CD4-positive, alpha-beta T cell treated with Interleukin-1 beta for 1 hour (primary cell): ENCODE measurements around the gene RTP5.

ENCODE experiments used
- DNase-seq, 2 donors: peaks; one replicate each; pipeline ENCODE4 v3.0.0-alpha.2; 2020 to 2022

Gene RTP5

DNA sequence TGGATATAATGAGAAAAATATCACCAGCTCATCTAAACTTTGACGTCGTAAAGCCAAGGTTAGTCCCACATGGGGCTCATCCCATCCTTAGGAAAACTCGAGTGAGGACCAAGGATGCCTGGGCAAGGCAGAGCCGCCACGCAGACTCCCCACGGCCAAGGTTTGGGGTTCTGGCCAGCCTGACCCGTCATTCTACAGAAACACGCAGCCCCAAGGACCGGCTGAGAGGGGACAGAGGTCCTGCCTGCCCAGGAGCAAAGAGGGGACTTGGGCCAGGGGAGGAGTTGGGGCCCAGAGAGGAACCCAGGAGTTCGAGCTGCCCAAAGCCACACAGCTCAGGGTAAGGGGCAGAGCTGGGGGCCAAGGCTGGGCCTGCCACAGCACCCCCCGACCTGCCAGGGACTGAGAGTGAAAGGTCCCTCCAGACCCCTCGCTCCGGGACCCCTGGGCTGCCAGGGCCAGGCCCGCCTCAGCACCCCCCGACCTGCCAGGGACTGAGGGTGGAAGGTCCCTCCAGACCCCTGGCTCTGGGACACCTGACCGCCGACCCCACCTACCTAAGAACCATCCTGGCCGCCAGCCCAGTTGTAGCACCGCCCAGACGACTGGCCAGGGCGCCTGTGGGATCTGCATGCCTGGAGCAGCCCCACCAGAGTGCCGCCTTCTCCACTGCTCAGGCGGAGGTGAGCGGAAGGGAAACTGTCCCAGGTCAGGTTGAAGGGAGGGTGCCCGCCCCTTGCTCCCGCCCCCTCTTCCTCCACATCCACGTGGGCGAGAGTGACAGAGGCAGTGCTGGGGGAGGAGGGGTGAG, 11.1 kb upstream of the RTP5 start, which contains the start of gene PDCD1:
Gene PDCD1, minus strand, starts transcription at position 689 of the 811 bp plus-strand sequence. Its CDS starts 56 bp downstream, at position 633.
- DNase-seq: peak; percentile 50 to 69

DNA sequence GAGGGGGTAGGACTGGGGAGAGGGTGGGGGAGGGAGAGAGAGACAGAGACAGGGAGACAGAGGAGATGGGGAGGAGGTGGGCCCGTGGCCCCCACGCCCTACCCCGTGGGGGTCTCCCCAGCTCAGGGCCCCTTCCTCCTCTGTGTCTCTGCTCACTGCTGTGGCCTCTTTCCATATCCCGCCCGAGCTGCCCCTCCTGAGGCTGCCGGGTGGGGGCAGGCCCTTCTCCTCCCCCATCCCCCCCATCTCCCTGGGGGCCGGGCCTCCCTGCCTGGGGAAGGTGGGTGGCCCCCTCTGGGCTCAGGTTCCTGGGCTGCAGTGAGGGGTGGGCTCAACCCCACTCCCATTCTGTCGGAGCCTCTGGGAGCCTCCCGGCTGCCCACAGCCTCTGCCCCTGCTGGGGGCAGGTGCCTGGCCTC, 10.5 kb upstream of the RTP5 start:
- DNase-seq: no peak

DNA sequence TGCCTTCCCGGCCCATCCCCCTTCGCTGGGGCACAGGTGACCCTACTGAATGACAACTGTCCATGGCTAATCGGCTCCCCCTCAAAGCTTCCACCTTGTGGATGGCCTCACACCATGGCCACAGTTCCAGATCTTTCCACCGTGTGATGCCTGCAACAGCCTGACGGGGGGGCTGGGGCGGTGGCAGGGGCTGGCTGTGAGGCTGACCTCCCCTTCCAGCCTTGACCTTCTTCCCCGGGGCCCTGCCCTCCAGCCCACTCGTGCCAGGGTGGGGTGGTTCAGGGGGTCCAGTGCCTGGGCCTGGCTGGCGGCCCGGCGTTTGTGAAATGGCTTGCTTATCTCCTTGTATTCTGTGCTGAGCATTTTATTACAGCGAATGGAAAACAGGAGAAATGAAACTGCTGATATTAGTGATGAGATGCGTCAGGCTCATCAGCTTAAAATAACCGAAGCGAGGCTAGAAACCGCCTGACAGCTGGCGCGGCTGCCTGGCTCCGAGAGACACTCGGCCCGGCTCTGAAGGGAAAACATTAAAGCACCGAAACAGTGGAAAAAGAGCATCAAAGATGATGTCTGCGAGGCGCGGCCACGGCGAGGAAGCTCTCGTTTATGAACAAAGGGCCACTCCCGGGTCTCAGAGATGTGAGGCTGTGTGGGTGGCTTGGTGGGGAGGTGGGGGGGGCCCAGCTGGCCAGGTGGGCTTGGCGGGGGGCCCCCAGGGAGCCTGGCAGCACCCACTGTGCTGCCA, 9.9 kb upstream of the RTP5 start:
- DNase-seq: no peak

DNA sequence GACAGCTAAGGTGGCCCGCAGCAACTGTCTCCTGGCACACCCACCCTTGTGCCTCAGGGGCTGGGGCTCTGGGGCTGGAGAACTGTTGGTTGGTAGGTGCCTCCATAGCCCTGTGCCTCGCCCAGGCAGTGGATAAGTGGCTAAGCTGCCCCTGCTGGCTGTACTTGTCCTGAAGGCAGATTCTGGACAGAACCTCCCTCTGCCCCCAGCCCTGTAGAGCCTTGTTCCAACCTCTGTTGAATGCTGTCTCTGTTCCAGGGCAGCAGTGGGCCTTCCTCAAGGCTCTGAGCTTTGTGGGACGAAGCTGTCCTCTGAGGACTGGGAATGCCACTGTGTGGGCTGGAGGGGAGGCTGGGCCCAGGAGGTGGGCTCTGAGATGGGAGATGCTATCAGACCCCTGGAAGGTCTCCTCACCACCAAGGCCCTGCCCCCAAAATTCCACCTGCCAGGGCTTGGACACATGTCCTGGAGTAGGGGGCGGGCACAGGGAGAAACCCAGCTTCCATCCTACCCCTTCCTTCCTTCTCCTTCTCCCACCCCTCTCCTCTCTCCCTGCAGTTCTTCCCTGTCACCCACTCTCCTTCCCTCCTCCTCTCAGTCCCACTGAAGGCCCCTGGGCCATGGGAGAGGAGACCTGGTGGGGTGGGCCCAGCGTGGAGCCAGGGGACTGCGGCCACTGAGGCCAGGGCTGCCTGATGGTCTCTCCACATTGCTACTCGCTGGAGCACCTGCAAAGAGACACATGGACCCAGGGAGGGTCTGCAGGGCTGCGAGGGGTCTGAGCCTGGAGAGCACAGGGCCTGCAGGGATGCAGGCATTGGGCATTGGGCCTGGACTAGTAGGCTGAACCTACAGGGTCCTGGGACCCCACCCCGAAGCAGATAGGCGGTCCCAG, 9.1 kb upstream of the RTP5 start:
- DNase-seq: no peak

DNA sequence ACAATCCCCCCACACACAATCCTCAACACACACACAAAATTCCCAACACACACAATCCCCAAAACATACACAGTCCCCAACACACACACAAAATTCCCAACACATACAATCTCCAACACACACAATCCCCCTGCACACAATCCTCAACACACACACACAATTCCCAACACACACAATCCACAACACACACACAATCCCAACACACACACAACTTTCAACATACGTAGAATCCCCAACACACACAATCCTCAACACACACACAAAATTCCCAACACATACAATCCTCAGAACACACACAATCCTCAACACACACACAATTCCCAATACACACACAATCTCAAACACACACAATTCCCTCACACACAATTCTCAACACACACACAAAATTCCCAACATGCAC, 8.3 kb upstream of the RTP5 start:
- no peak for DNase-seq

DNA sequence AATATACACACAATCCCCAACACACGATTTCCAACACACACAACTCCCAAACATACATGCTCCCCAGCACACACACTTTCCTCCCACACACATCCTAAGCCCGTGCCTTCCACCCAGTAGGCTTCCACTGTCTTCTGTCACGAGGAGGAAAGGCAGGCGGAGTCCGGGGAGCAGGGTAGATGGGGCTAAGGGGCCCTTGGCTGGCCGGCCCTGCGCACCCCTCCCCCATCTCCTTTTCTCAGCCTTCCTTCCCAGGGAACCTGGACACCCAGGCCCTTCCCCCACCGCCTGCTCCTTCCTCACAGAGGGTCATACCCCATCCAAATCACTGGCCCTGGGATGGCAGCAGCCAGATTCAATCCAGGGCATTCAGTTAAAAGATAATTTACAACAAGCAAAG, 7.4 kb upstream of the RTP5 start:
- no peak for DNase-seq

DNA sequence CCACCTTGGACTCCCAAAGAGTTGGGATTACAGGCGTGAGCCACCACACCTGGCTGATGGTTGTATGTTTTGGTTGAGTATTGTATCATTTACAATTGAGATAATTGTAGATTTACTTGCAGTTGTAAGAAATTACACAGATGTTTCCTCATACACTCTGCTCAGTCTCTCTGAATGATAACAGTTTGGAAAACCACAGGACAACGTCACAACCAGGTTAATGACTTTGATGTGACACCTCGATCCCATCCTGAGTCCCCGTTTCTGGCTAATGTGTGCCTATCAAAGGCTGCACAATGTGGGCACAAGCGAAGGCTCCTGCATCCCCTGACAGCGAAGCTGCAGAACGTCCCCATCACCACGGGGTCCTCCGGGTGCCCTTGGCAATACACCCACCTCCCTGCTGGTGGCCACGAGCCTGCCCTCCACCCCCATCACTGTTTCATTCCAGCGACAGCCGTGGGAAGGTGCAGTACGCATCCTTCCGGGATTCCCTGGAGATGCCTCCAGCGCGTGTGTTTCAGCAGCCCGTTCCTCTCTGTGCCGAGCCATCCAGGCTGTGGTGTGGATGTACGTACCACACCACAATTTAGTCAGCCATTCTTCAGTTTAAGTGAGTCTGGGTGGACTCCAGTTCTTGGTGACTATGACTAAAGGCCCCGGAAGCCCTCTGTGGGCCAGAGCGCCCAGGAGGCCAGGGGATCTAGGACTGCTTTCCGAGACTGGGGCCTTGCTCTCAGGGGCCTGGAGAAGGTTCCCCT, 6.6 kb upstream of the RTP5 start:
- DNase-seq: no peak

DNA sequence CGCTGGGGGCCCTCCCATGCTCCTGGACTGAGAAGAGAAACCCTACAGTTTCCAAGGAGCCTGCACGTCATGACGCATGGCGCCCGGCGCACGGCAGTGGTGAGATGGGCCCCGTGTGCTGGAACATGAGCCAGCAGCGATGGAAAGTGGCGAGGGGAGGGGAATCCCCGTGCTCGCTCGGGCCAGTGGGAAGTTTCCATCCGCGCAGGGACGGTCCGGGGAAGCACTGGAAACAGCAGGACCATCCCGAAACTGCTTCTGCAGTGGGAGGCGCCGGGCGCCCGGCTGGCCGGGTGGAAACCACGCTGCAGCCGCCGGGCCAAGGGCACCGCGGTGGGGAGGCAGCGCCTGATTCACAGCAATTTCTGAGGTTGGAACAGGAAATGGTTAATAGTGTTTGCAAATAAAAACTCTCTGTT, 6.0 kb upstream of the RTP5 start:
- DNase-seq: peak in 1 of 2 donors; percentile 47

DNA sequence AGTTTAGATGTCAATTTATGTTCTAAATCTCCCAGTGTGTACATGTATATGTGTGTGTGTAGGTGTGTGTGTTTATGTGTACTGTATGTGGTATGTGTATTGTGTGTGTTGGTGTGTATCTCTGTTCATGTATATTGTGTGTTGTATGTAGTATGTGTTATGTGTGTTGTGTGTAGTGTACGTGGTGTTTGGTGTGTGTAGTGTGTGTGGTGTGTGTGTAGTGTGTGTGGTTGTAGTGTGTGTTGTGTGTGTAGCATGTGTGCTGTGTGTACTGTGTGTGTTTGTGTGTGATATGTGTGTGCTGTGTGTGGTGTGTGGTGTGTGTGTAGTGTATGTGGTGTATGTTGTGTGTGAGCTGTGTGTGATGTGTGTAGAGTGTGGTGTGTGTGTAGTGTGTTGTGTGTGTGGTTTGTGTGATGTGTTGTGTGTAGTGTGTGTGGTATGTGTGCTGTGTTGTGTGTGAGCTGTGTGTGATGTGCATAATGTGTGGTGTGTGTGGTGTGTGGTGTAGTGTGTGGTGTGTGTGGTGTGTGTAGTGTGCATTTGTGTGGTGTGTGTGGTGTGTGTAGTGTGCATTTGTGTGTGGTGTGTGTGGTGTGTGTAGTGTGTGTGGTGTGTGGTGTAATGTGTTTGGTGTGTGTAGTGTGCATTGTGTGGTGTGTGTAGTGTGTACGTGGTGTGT, 5.2 kb upstream of the RTP5 start:
- DNase-seq: no peak

DNA sequence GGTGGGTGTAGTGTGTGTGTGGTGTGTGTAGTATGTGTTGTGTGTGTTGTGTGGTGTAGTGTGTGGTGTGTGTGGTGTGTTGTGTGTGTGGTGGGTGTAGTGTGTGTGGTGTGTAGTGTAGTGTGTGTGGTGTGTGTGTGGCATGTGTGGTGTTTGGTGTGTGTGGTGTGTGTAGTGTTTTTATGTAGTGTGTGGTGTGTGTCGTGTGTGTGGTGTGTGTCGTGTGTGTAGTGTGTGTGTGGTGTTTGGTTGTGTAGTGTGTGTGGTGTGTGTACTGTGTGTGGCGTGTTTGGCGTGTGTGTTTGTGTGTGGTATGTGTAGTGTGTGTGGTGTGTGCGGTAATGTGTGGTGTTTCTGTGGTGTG, 4.7 kb upstream of the RTP5 start:
- DNase-seq: no peak

DNA sequence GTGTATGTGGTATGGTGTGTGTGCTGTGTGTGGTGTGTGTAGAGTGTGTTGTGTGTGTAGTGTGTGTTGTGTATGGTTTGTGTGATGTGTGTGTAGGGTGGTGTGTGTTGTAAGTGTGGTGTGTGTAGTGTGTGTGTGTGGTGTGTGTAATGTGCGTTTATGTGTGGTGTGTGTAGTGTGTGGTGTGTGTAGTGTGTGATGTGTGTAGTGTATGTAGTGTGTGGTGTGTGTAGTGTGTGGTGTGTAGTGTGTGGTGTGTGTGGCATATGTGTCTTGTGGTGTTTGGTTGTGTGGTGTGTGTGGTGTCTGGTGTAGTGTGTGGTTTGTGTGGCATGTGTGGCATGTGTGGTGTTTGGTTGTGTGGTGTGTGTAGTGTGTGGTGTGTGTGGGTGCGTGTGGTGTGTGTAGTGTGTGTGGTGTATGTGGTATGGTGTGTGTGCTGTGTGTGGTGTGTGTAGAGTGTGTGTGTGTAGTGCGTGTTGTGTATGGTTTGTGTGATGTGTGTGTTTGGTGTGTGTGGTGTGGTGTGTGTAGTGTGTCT, 4.0 kb upstream of the RTP5 start:
- no peak for DNase-seq

DNA sequence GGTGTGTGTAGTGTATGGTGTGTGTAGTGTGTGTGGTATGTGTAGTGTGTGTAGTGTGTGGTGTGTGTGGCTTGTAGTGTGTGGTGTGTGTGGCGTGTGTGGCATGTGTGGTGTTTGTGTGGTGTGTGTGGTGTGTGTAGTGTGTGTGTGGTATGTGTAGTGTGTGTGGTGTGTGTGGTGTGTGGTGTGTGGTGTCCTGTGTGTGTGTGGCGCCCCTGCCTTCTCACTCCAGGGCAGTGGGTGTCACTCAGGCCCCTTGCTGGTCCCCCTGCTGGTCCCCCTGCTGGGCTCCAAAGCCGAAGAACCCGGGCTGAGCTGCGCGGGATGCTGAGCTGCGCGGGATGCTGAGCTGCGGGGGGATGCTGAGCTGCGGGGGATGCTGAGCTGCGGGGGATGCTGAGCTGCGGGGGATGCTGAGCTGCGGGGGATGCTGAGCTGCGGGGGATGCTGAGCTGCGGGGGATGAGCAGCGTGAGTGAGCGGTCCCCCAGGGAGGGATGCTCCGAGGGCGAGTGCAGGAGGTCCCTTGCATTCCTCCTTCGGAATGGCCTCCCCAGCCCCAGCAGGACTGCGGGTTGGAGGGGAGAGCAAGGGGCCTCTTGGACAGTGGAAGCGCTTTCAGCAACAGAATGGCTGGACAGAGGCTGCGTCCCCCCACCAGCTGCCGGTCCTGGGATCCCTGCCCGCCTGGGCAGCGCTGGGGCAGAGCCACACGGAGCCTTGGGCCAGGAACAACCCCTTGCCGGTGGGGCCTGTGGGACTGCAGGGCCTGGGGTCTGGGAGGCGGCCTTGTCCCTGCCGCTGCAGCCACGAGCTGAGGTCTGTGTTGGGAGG, 3.4 kb upstream of the RTP5 start:
- no peak for DNase-seq

DNA sequence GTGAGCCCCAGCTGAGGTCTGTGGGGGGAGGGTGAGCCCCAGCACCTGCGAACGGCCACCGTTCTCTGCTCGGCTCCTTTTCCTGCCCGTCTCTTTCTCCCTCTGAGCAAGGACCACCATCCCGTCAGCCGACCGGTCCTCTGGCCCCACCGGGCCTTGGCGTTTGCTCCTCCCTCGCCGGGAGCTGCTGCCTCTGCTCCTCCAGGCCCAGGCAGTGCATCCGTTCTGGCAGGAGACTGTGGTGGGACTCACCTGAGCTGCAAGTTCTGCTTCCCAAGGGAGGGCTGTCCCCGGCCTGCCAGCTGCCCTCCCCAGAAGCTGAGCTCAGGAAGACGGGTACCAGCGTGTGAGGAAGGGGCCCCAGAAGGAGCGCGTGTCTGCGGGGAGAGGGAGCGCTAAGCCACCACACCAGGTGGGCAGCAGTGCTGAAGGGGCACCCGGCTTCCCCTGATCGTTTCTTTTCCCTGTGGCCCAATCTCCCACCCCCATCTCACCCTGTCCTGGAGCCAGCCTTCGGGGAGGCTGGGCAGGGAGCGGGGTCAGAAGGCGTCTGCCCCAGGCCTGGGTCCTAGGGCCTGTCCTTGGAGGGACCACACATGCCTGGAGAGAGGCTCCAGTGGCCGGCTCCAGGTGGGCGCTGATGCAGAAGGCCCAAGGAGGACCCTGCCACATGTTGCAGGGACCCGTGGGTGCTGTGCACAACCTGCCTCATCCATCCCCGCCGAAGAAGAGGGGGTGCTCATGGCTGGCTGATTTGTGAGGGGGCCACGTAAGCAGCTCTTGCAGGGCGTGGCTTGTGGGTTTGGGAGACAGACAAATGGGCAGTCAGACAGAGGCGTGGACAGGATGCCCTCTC, 2.5 kb upstream of the RTP5 start:
- DNase-seq: no peak

DNA sequence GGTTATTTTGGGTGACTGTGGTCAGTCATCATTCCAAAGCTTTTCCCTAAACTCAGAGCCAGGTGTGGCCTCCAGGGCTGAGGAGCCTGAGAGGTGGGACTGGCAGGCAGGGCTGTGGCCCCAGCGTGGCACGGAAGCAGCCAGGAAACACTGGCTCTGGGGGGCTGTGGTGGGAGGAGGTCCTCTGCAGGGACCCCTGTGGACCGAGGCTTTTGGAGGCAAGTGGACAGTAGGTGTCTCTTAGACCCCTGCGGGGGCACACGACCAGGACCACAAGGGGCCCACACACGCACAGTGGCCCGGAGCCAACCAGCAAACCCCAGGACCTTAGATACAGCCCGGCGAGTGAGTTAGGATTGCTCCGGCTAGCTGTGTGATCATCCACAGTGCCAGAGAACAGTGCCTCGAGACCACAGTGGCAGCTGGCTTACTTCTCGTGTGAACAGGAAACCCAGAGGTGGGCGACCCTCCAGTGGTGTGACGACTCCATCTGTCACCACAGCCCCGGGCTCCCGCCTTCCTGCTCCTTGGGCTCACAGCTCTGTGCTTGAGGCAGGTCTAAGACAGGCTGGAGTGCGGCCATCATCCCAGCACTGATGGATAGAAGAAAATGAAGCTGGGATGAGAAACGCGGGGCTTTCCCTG, 1.6 kb upstream of the RTP5 start:
- peak; percentile 54 to 64 for DNase-seq

DNA sequence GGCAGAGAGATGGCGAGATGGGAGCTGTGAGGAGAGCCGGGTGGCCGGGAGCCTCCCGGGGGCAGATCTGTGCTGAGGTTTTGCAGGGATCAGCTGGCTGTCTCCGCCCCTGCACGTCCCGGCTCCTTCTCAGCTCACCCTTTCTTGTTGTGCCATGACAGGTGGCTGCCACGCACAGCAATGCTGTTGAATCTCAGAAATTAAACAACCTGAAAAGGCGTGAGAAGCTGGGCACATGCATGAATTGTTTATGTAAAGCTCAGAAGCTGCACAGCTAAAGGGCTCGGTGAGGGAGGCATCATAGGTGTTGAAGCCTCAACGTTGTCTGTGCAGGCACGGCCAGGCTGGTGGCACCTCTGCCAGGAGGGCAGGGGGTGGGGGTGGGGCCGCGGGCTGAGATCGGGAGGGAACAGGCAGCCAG, 858 bp upstream of the RTP5 start:
- DNase-seq: peak in 1 of 2 donors; percentile 41

DNA sequence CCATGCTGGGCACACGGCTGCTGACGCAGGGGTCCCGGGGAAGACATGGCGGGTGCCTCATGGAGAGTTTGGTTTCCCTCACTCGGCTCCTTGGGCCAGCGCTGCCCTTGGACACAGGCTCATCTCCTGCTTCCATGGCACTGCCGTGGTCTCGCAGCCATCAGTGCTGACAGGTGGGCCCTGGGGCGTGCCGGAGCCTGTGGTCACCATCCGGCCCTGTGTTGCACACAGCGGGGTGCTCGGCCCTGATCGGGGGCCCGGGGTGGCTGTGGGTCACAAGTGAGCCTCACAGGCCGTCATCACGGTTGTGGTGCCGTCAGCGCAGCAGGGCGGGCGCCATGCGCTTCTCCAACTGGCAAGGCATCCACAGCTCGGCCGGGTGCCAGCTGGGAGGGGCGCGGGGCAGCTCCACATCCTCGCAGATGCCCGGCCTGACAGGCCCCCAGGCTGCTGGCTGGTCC, 582 bp downstream of the RTP5 start:
- DNase-seq: no peak

DNA sequence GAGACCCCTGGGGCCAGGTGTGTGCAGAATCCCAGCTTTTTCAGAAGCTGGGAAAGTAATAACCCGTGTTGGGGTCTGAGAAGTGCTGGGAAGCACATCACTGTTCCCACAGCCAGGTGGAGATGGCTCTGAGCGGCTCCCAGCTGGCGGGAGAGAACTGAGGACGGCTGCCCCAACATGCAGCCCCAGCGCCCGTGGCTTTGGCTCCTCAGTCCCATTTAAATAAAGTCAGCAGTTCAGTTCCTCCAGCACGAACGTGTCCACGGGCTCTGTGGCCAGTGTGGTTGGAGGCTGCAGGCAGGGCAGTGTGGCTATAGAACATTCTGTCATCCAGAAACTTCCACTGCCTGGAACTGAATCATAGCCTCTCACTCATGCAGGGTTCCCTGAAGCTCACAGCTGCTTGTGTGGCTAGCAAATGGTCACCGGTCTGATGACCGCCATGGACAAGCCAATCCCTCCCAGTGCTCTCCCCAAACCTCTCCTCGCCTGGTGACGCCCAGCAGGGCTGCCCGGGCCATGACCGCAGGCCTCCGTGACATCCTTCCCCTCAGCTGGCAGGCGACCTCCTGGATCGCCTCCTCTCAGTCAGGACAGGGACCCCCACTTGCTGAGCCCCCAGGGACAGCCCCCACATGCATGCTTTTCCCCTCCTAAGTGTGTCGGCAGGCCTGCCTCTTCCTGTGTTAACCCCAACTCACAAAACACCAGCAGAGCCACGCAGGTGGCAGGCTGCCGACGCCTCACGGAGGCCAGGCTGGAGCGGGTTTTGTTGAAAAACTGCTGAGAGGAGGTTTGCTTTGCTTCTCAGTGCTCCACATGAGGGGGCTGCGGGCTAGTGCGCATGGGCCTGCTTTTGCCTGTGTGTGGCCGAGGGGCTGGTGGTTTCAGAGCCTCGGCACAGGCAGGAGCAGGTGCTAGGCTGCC, 1.3 kb downstream of the RTP5 start:
- DNase-seq: peak; percentile 61
